Smooth muscle cell (in vitro differentiated cells): ENCODE measurements around the gene C10orf71. TPM values are rescaled to one million over a fixed set of nuclear protein-coding genes. Genes with fewer than 3 reads are reported as not detected.

Source experiments
- DNase-seq: peaks from one replicate; lab custom pipeline; 2025; ENCODE audit not compliant: unreplicated experiment; lab: John Stamatoyannopoulos, UW
- H2AFZ ChIP-seq: fragments of 200-600 bp; sonication (generic); 2 replicates; pipeline ENCODE4 v1.6.0; 2016; ENCODE audit warnings: antibody characterized with exemption, low read depth, mild to moderate bottlenecking
- H3F3A ChIP-seq: fragments of 200-600 bp; sonication (generic); 2 replicates; pipeline ENCODE4 v1.6.0; 2017; ENCODE audit warnings: antibody characterized with exemption, low read depth
- H3K27ac ChIP-seq: fragments of 200-600 bp; sonication (generic); 2 replicates; pipeline ENCODE4 v1.5.1; 2016; ENCODE audit warnings: low read depth, mild to moderate bottlenecking
- H3K27me3 ChIP-seq: fragments of 200-600 bp; sonication (generic); 2 replicates; pipeline ENCODE4 v1.6.1; 2016; ENCODE audit warnings: low read depth, mild to moderate bottlenecking
- H3K36me3 ChIP-seq: fragments of 200-600 bp; sonication (generic); 2 replicates; pipeline ENCODE4 v1.5.1; 2016; ENCODE audit warnings: low read depth
- H3K4me1 ChIP-seq: fragments of 200-600 bp; sonication (generic); 2 replicates; pipeline ENCODE4 v1.5.1; 2016; ENCODE audit warnings: low read depth
- H3K4me2 ChIP-seq: fragments of 200-600 bp; sonication (generic); 2 replicates; pipeline ENCODE4 v1.6.0; 2016; ENCODE audit warnings: mild to moderate bottlenecking
- H3K4me3 ChIP-seq: fragments of 200-600 bp; sonication (generic); 2 replicates; pipeline ENCODE4 v1.5.1; 2016; ENCODE audit warnings: mild to moderate bottlenecking
- H3K79me2 ChIP-seq: fragments of 200-600 bp; sonication (generic); 2 replicates; pipeline ENCODE4 v1.6.0; 2016; ENCODE audit warnings: low read depth, mild to moderate bottlenecking
- H3K9ac ChIP-seq: fragments of 200-600 bp; sonication (generic); 2 replicates; pipeline ENCODE4 v1.6.0; 2016; ENCODE audit warnings: low read depth
- H3K9me3 ChIP-seq: fragments of 200-600 bp; sonication (generic); replicated peaks from 2 replicates; pipeline ENCODE4 v1.5.1; 2016; ENCODE audit warnings: low read depth
- H4K20me1 ChIP-seq: fragments of 200-600 bp; sonication (generic); 2 replicates; pipeline ENCODE4 v1.6.0; 2016; ENCODE audit warnings: low read depth
- WGBS: methylation state at CpG from one replicate; pipeline ENCODE4 v1.1.7; 2016; ENCODE audit warnings: low lambda C conversion rate; 5-methylcytosine and 5-hydroxymethylcytosine counted together
- polyA plus RNA-seq: library from polyadenylated mRNA; unstranded; fragments of >200 nt; fragmentation: Nextera tagmentation; extraction: Ambion mirVana; gene quantifications from 2 replicates; pipeline ENCODE4 v1.2.1, GENCODE V29; 2016
- total RNA-seq: library from RNA; depleted of rRNA; stranded (reverse); fragments of >200 nt; gene quantifications from 2 replicates; pipeline ENCODE4 v1.2.3, GENCODE V29; 2014
- TF ChIP-seq, protein P1 (sequence below): fragments of 200-600 bp; sonication (generic); IDR thresholded peaks from 2 replicates; pipeline ENCODE4 v1.5.1; 2017; ENCODE audit warnings: borderline replicate concordance, mild to moderate bottlenecking, antibody characterized with exemption; ENCODE audit not compliant: insufficient read depth, poor library complexity, severe bottlenecking

C10orf71 gene
- total and polyA plus RNA-seq, 2 experiments from 2014 or later: not detected

DNA sequence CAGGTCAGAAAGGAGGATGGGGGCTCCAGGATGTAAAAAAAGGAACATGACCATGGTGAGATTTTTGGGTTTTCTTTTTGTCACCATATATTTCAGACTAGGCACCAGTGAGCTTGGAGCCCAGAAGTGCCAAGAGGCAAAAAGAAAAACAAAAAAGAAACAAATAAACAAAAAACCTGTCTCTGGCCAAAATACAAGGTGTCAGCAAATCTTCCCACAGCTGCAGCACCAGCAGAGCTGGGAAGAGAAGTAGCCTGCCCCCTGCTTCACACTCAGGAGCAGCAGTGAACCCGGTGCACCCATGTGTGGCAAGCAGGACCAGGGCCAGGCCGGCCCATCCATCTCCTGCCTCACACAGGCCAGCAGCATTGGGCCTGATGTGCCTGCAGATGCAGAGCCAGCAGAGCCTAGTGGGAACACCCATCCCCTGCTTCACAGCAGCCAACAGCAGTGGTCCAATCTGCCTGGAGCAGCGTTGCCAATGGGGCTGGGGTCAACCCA, 34.7 kb upstream of the C10orf71 start:
- Histone ChIP-seq H2AFZ (no peak overlapping the region), H4K20me1 (no peaks in the 10 kb centered on the region), H3K9ac (no peak overlapping the region), H3K4me3 (no peak overlapping the region), H3K36me3 (no peaks in the 10 kb centered on the region), H3K9me3 (peaks cover 10% of the 10 kb centered on the region), H3K27ac (no peak overlapping the region), H3K4me2 (no peak overlapping the region), H3F3A (no peaks in the 10 kb centered on the region), H3K27me3 (no peaks in the 10 kb centered on the region), H3K4me1 (no peaks in the 10 kb centered on the region), H3K79me2 (no peaks in the 10 kb centered on the region)
- DNase-seq: no peak
- 89% methylated on average over 3 of the region's 3 CpGs for WGBS
- TF ChIP-seq, protein P1, sequence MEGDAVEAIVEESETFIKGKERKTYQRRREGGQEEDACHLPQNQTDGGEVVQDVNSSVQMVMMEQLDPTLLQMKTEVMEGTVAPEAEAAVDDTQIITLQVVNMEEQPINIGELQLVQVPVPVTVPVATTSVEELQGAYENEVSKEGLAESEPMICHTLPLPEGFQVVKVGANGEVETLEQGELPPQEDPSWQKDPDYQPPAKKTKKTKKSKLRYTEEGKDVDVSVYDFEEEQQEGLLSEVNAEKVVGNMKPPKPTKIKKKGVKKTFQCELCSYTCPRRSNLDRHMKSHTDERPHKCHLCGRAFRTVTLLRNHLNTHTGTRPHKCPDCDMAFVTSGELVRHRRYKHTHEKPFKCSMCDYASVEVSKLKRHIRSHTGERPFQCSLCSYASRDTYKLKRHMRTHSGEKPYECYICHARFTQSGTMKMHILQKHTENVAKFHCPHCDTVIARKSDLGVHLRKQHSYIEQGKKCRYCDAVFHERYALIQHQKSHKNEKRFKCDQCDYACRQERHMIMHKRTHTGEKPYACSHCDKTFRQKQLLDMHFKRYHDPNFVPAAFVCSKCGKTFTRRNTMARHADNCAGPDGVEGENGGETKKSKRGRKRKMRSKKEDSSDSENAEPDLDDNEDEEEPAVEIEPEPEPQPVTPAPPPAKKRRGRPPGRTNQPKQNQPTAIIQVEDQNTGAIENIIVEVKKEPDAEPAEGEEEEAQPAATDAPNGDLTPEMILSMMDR: no peak

DNA sequence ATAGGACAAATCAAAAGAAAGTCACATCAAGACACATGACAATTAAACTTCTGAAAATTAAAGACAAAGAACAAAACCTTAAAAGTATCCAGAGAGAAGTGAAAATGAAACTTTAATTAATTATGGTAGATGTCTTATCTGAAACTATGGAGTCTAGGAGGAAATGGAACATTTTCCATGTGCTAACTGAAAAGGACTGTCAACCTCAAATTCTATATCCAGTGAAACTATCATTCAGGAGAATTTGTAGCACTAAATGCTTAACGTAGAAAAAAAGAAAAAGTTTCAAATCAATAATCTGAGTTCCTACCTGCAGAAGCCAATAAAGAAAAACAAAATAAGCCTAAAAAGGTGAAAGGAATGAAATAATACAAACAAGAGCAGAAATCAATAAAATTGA, 33.1 kb upstream of the C10orf71 start:
- Histone ChIP-seq H3K4me2 (no peak overlapping the region), H3F3A (no peaks in the 10 kb centered on the region), H3K27ac (no peak overlapping the region), H3K9ac (no peak overlapping the region), H4K20me1 (no peaks in the 10 kb centered on the region), H3K4me3 (no peak overlapping the region), H3K79me2 (no peaks in the 10 kb centered on the region), H2AFZ (no peak overlapping the region), H3K4me1 (no peaks in the 10 kb centered on the region), H3K27me3 (no peaks in the 10 kb centered on the region), H3K9me3 (peaks cover 10% of the 10 kb centered on the region), H3K36me3 (no peaks in the 10 kb centered on the region)
- 93% methylated on average over 1 of the region's 1 CpG for WGBS
- TF ChIP-seq, protein P1: no peak
- DNase-seq: no peak

DNA sequence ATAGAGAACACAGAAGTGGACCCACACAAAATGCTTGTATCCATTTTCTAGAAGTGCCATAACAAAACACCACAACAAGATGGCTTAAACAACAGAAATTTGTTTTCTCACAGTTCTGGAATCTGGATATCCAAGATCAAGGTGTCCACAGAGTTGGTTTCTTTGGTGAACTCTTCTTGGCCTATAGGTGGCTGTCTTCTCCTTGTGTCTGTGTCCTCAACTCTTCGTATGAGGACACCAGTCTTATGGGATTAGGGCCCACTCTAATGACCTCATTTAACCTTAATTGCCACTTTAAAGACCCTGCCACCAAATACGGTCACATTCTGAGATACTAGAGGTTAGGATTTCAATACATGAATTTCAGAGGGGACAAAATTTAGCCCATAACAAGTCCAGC, 30.8 kb upstream of the C10orf71 start:
- H3K4me2 ChIP-seq: no peak overlapping the region
- WGBS: 70% methylated on average over 2 of the region's 2 CpGs
- no peak for DNase-seq
- H4K20me1 ChIP-seq: no peaks in the 10 kb centered on the region
- H3K9me3 ChIP-seq: peaks cover 10% of the 10 kb centered on the region
- H3F3A ChIP-seq: no peaks in the 10 kb centered on the region
- no peak overlapping the region for H3K4me3 ChIP-seq
- no peak overlapping the region for H2AFZ ChIP-seq
- TF ChIP-seq, protein P1: no peak
- no peaks in the 10 kb centered on the region for H3K79me2 ChIP-seq
- no peaks in the 10 kb centered on the region for H3K27me3 ChIP-seq
- H3K9ac ChIP-seq: no peak overlapping the region
- no peak overlapping the region for H3K27ac ChIP-seq
- no peaks in the 10 kb centered on the region for H3K36me3 ChIP-seq
- no peaks in the 10 kb centered on the region for H3K4me1 ChIP-seq

DNA sequence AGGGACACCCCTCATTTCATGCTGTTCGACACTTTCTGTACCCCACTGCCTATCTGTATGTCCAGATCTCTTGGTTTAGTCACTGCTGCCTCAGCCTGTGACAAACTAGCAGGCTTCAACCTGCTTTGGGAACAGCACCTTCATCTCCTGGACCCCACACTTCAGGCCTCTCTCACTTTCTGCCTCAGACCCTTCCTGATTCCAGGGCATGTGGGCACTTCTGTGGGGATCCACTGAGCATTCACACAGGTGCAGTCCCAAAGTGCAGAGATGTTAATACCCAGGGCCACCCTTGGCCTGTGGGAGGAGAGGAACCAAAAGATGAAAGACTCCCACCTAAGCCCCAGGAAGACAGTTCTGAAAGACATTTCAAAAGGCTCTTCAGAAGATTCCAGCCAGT, 29.4 kb upstream of the C10orf71 start:
- Histone ChIP-seq H3K27me3 (no peaks in the 10 kb centered on the region), H2AFZ (no peak overlapping the region), H3K9me3 (peaks cover 10% of the 10 kb centered on the region), H3K4me3 (no peak overlapping the region), H3K79me2 (no peaks in the 10 kb centered on the region), H3K36me3 (no peaks in the 10 kb centered on the region), H3K27ac (no peak overlapping the region), H3K4me2 (no peak overlapping the region), H4K20me1 (no peaks in the 10 kb centered on the region), H3K4me1 (no peaks in the 10 kb centered on the region), H3K9ac (no peak overlapping the region), H3F3A (no peaks in the 10 kb centered on the region)
- no peak for DNase-seq
- 83% methylated on average over 1 of the region's 1 CpG for WGBS
- TF ChIP-seq, protein P1: no peak
